ENCODE results near the gene SERTAD4. TPM values are rescaled to one million over a fixed set of nuclear protein-coding genes. Genes with fewer than 3 reads are reported as not detected.
"Not testable (repeated sequence)": the region's sequence is repeated elsewhere in the genome, so short reads cannot be mapped to it uniquely, and the experiment has no call there.

The SERTAD4 gene
- total RNA-seq, 1 experiment from 2014 or later: 2.6 TPM

- H3K9ac ChIP-seq (ENCODE audit: low read length): no peak overlapping the region
- H4K20me1 ChIP-seq (ENCODE audit: low read length): no peaks in the 10 kb centered on the region
- no peaks in the 10 kb centered on the region for H3K27me3 ChIP-seq (ENCODE audit: low read length)
- H3K9me3 ChIP-seq (ENCODE audit: low read length): no peaks in the 10 kb centered on the region
- TF ChIP-seq EZH2phosphoT487 (IDR thresholded peaks at IDR 0.05; ENCODE audit: borderline replicate concordance, low read length) (no peak), EZH2 (IDR thresholded peaks at IDR 0.05; ENCODE audit: low read length, unreplicated experiment) (no peak), CTCF (conservative IDR thresholded peaks at IDR 0.05; ENCODE audit: low read depth, low read length) (no peak)
- H3F3A ChIP-seq (ENCODE audit: low read length, unreplicated experiment): no peaks in the 10 kb centered on the region
- H3K4me3 ChIP-seq (ENCODE audit: low read length): no peak overlapping the region
- ChIA-PET POLR2A (ENCODE audit: unreplicated experiment) (no interaction called here), CTCF (no interaction called here)
- no TSS peak for BruUV-seq (replicated peaks)
- no peaks in the 10 kb centered on the region for H3K36me3 ChIP-seq (ENCODE audit: low read depth, low read length)
- no peak for DNase-seq
- H3K79me2 ChIP-seq (ENCODE audit: low read length): no peaks in the 10 kb centered on the region
- no peak overlapping the region for H2AFZ ChIP-seq (ENCODE audit: low read length)
- H3K27ac ChIP-seq (ENCODE audit: low read length): no peak overlapping the region
- H3K9me2 ChIP-seq (replicated peaks; ENCODE audit: low read length): no peaks in the 10 kb centered on the region
- no peak for ATAC-seq
- H3K4me2 ChIP-seq (ENCODE audit: low read length): no peak overlapping the region
- peaks cover 13% of the 10 kb centered on the region for H3K4me1 ChIP-seq (ENCODE audit: insufficient read depth, low read length)
- intact Hi-C loops (cut with micrococcal nuclease): no loop called here
These were observed 43.2 kb upstream of the SERTAD4 start for GRCh38 chr1:210189426-210189825.

GRCh38 chr1:210195635-210196160 is 36.9 kb upstream of the SERTAD4 start:
- H3K4me1 ChIP-seq (ENCODE audit: insufficient read depth, low read length): no peaks in the 10 kb centered on the region
- H3K27ac ChIP-seq (ENCODE audit: low read length): no peak overlapping the region
- no peak overlapping the region for H3K4me3 ChIP-seq (ENCODE audit: low read length)
- H3K9ac ChIP-seq (ENCODE audit: low read length): no peak overlapping the region
- H2AFZ ChIP-seq (ENCODE audit: low read length): no peak overlapping the region
- ATAC-seq: no peak
- H4K20me1 ChIP-seq (ENCODE audit: low read length): no peaks in the 10 kb centered on the region
- H3K27me3 ChIP-seq (ENCODE audit: low read length): no peaks in the 10 kb centered on the region
- peaks cover 13% of the 10 kb centered on the region for H3K9me3 ChIP-seq (ENCODE audit: low read length)
- no peak overlapping the region for H3K4me2 ChIP-seq (ENCODE audit: low read length)
- intact Hi-C loops (cut with micrococcal nuclease): no loop called here
- POLR2A ChIA-PET (ENCODE audit: unreplicated experiment): no interaction called here
- DNase-seq: no peak
- CTCF ChIA-PET: no interaction called here
- no peaks in the 10 kb centered on the region for H3K9me2 ChIP-seq (replicated peaks; ENCODE audit: low read length)
- no peaks in the 10 kb centered on the region; the same call in 1 of the 2 replicates for H3K36me3 ChIP-seq (ENCODE audit: low read depth, low read length)
- no peaks in the 10 kb centered on the region for H3K79me2 ChIP-seq (ENCODE audit: low read length)
- TF ChIP-seq EZH2phosphoT487 (IDR thresholded peaks at IDR 0.05; ENCODE audit: borderline replicate concordance, low read length) (no peak), EZH2 (IDR thresholded peaks at IDR 0.05; ENCODE audit: low read length, unreplicated experiment) (no peak), CTCF (conservative IDR thresholded peaks at IDR 0.05; ENCODE audit: low read depth, low read length) (no peak)
- H3F3A ChIP-seq (ENCODE audit: low read length, unreplicated experiment): no peaks in the 10 kb centered on the region
- BruUV-seq (replicated peaks): no TSS peak

- H3K4me2 ChIP-seq (ENCODE audit: low read length); H2AFZ ChIP-seq (ENCODE audit: low read length); H3K4me3 ChIP-seq (ENCODE audit: low read length); H3K27ac ChIP-seq (ENCODE audit: low read length); BruUV-seq (replicated peaks); H3K9me2 ChIP-seq (replicated peaks; ENCODE audit: low read length); H3K4me1 ChIP-seq (ENCODE audit: insufficient read depth, low read length); H3K79me2 ChIP-seq (ENCODE audit: low read length); CTCF ChIA-PET; POLR2A ChIA-PET (ENCODE audit: unreplicated experiment); intact Hi-C loops (cut with micrococcal nuclease); H3K36me3 ChIP-seq (ENCODE audit: low read depth, low read length); ATAC-seq; H3F3A ChIP-seq (ENCODE audit: low read length, unreplicated experiment); H3K27me3 ChIP-seq (ENCODE audit: low read length); H3K9ac ChIP-seq (ENCODE audit: low read length); DNase-seq; H4K20me1 ChIP-seq (ENCODE audit: low read length): not testable (repeated sequence)
- H3K9me3 ChIP-seq (ENCODE audit: low read length): peaks cover 13% of the 10 kb centered on the region
These were observed 36.3 kb upstream of the SERTAD4 start for GRCh38 chr1:210196266-210196665.
